Activated T-cell treated with anti-CD3 and anti-CD28 coated beads for 24 hours (primary cell): ENCODE results near the gene RNLS.

ENCODE experiments used
- DNase-seq: peaks from one replicate; pipeline ENCODE4 v3.0.0-alpha.2; 2020; ENCODE audit warnings: low read depth

Gene RNLS

DNA sequence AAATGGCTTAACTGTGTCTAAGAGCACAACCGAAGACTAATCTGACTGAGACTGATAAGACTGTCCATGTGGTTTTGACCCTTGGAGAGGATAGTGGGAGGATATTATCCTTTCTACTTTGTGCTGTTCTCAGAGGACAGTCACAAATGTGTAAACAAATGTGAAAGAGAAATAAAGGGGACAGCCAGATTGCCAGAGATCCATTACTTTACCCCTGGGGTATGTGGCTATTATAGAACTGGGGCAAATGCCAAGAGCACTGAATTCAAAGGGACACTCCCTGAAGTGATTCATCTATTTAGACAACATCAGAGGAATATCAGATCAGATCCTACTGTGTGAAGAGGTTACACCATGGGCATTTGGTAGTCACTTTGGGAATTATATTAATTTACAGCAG, 154.7 kb downstream of the RNLS start:
- DNase-seq = no peak

GRCh38 chr10:88427024-88427423, 156.1 kb downstream of the RNLS start:
- DNase-seq = no peak

GRCh38 chr10:88424881-88425280, 158.2 kb downstream of the RNLS start:
- DNase-seq = no peak

DNA sequence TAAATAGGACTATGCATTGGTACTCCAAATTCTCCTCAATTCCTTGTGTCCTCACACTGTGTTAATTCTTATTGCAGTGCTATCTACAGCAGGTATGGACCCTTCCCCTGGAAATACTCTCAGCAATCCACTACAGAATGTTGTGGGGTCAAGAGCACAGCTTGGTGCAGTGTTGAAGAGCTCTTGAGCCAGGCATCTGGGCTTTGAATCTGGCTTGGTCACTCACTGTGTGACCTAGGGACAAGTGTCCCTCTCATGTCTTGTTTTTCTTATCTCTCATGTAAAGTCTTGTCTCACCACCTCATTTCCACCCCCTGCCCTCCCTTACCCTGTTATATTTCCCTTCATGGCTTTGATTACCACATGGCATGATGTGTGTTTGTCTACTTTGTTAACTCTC, 159.4 kb downstream of the RNLS start:
- no peak for DNase-seq

- no peak for DNase-seq
These were observed 161.5 kb downstream of the RNLS start for GRCh38 chr10:88421590-88421989.

DNA sequence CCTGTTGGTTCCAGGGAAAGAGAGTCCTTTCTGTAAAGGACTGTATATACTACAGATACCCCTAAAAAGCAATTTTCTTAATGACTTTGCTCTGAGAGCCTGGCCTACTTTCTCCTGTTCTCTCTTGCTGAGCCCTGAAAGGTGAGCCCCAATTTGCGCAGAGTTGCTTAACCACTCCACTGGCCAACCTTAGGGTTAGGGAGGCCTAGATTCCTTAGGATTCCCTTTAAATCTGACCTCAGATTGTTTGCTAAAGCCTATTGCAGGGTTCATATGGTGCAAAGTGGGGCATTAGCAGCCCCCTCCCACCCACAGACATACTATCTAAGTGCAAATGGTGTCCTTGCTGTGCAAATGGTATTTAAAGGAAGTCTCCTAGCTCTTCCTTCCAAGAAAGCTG, 164.2 kb downstream of the RNLS start:
- DNase-seq = no peak

DNA sequence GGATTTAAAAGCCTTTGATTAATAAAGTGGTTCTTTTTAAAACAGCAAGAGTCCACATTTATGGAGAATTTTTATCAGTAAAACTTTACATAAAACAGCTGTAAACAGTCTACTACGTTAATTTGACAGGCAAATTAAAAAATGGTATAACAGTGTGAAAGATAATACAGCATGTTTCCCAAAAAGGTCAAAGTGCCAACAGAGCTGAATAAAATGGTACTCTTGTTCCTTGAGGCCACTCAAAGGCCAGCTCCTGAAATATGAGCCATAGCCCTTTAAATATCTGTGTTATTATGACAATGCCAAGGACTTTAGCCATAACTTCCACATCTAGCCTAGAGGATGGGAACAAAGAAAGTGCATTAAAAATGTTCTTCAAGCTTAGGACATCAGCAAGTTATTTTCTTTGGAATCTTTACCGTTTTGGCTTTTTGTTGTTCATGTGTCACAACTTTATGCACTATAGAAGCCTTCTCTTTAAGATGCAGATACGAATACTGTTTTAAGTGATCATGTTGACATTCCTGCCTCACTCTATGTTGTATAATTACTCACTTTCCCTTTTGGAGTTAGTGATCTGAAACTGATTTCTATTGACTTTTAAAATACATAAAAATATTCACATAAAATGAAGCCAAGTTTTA, 165.6 kb downstream of the RNLS start:
- DNase-seq = no peak

- no peak for DNase-seq
These were observed 166.3 kb downstream of the RNLS start for GRCh38 chr10:88416801-88417200.

DNA sequence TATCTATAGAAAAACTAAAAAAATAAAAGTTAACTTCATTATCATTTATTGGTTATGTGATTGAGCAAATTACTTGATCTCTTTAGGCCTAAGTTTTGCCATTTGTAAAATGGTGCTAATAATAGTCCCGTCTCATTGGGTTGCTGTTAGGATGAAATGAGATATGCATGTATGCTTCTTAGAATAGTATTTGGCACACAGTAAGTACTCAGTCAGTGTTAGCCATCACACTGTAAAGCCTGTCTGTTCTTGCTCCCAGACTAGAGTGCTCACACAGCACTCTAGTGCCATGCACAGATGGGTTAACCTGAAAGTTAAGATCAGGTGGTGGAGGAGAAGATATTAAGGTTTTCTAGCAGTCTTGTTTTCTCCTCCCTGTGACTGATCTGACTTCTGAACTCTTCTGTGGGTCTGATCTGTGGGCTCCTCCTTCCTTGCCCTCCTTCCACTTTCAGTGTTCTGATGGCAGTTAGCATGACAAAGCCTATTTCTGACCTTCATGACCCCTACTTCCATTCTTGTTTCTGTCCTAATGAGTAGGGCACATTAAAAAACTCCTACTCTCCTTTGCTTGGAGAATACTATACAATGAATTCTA, 167.5 kb downstream of the RNLS start:
- DNase-seq = no peak

GRCh38 chr10:88413412-88413811, 169.7 kb downstream of the RNLS start:
- no peak for DNase-seq

DNA sequence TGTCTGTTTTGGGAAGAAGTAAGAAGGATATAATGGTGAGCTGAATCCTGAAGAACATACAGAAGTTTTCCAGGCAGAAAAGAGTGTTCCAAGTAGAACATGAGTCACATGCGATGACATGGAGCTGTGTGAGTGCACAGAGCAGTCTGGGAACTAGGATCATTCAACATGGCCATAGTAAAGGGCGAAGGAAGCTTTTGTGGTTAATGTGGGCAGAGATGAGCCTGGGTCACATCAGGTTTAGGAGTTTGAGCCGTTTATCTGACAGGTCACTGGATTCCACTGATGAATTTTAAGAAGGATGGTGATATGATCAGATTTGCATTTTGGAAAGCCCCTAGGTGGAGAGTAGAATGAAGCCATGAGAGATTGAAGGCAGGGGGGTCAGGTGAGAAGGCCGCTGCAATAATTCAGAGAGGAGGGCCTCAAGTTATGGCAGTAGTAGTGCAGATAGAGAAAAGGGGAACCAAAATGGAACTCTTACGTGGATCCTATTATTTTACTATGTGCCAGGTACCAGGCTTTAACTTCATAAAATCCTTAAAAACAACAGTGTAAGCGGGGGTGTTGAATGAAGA, 171.3 kb downstream of the RNLS start:
- no peak for DNase-seq

DNA sequence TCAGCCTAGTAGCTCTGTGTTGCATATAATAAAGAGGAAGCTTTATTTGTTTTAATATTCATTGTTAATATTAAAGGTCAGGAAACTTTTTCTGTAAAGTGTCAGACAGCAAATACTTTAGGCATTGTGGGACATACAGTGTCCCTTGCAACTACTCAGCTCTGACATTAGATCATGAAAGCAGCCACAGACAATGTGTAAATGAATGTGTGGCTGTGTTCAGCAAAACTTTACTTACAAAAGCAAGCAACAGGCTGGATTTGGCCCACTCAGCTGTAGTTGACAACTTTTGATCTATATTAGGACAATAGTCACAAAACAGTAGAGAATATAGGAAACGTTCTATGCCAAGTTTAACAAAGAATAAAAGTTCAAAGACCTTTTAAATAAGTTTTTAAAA, 173.3 kb downstream of the RNLS start:
- DNase-seq = no peak

DNA sequence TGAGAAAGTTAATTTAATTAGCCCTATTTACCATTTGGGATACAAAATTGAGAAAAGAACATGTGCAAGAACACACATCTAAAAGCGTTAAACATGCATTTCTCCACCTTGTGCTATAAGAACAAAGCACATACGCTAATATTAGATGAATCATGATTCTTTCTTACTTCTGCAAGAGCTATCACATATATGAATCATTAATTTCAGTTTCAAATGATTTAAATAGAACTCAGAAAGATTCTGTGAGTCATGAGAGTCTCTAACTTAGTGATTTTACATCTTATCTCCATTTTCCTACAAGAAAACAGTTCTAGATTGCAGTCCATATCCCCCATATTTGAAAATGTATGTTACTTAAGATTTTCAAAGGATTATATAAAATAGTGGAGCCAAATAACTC, 173.9 kb downstream of the RNLS start:
- DNase-seq = no peak

DNA sequence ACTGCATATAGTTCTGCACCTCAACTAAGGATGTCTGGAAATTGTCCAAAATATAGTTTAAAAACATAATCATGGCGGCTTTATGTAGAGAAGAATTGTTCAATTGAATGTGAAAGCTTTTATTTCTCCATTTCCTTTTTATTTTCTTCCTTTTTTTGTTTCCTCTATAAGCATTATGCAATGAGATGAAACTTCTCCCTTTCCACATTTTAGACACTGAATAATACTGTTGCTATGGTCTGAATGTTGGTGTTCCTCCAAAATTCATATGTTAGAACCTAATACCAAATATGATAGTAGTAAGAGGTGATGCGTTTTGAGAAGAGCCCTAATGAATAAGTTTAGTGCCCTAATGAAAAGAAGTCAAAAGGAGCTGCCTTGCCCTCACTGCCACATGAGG, 175.0 kb downstream of the RNLS start:
- DNase-seq = no peak

- DNase-seq = no peak
These were observed 179.0 kb downstream of the RNLS start for GRCh38 chr10:88404133-88404532.

DNA sequence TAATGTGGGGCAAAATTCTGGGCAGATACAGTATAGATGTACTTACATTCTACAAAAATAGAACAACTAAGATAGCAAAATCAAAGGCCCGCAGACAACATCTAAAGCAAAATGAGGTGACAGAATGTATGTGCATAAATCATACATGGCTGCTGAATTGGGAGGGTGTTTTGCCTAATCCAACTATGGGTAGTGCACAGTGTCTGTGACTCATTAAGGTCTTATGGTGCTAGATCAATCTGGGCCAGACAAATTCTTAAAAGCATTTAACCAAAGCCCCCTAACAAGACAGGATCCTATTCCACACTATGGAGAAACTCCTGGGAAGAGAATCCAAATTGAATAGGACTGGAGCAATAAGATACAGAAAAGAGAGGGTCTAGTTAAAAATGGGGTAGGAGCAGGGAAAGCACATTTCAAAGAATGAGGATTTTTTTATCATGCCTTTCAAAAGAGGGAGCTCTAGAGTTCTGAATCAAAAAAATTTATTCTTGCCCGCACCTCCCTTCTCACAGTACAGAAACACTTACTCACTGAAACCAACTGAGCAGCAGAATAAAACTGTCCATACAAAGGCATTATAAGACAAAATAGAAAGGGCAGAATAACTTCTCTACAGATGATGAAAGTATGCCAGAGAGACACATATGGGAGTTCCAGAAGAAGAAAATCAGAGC, 181.3 kb downstream of the RNLS start:
- no peak for DNase-seq

DNA sequence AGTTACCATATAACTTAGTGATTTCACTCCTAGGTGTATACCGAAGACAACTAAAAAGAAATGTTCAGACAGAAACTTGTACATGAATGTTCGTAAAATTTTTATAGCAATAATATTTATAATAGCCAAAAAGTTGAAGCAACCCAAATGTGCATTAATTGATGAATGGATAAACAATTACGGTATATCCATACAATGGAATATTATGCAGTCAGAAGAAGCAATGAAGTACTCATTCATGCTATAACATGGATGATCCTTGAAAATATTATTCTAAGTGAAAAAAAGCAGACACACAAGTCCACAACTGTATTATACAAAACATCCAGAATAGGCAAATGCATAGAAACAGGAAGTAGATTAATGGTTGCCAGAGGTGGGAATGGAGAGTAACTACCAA, 183.9 kb downstream of the RNLS start:
- no peak for DNase-seq

- DNase-seq = no peak
These were observed 187.4 kb downstream of the RNLS start for GRCh38 chr10:88395677-88396076.

DNA sequence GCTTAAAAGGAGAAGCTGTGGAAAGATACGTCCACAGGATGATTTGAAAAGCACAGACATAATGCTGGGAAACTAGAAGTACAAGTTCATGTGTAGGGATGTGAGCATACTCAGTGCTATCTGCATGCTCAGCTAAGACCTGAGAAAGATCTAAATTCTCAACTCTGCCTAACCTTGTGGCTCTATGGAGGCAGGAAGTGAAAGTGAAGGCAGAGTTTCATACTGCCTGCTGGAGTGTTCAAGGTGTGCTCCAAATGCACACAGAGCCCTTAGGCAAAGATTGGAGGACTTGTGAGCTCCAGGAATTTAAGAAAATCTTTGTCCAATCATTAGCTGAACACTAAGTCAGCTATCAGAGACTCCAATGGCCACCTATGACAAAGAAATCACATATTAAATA, 190.9 kb downstream of the RNLS start:
- no peak for DNase-seq

DNA sequence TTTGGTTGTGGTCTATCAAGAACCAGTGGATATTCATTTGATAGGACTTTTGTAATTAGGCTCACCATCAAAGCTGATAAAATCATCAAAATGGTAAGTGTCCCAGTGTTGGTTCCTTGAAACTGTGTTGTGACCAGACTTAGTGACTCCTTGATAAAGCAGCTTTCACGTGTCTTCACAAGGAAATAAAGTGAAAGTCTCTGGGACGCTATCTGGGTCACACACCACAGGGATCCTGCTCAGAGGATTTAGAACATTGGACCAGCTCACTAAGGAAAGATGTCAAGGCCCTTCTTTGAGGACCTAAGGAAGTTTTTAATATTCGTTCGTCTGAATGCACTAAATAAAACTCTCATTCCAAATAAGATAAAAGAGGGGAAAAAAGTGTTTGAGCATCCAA, 193.1 kb downstream of the RNLS start:
- no peak for DNase-seq

DNA sequence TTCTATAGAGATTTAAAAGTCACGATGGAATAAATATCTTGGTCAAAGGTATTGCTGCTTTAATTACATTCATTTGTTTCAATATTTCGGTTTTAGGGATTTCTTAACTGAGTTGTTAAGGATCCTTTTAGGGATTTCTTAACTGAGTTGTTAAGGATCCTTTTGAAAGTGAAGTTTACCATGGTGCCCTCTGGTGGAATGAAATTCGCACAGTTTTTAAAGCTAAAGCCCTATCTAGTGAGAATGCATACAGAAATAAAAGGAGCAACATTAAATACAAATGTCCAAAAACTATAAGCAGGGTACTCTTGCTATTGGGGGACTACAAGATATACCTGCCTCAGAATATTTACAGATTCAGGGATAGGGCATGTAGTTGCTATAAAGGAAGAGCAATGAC, 193.7 kb downstream of the RNLS start:
- no peak for DNase-seq

DNA sequence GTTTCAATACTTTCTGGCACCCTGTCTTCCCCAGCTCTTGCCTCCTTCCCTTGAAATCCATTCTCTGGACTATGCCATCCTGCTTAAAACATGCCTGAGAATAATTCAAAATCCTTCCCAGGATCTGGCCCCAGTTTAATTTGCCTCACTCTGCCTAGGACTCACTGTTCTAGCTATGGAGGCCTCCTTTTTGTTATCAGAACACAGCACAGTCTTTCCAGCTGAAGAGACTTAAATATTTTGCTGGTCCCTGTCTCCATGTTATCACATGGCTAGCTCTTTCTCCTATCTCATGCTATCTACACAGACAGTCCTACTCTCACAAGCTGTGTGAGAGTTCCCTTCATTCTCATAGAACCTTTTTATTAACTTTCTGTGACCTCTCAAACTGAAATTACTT, 194.8 kb downstream of the RNLS start:
- DNase-seq = no peak
